ENCODE results near the gene TNFRSF1B.

Gene TNFRSF1B

GRCh38 chr1:12180315-12180714, 13.5 kb downstream of the TNFRSF1B start:
- Histone ChIP-seq H3K4me3 (ENCODE audit: low read depth, low read length) (no peak overlapping the region), H3K27ac (ENCODE audit: extremely low read depth, low read depth, low read length) (no peak overlapping the region), H3K9me3 (ENCODE audit: control insufficient read depth, insufficient read depth, low read depth, low read length) (no peaks in the 10 kb centered on the region), H3K36me3 (ENCODE audit: control insufficient read depth in 2 of 2, insufficient read depth in 1 of 2, low read length in 2 of 2) (no peaks in the 10 kb centered on the region), H3K4me1 (ENCODE audit: control insufficient read depth, insufficient read depth, low read length) (no peaks in the 10 kb centered on the region)
- ChIA-PET CTCF (no interaction called here), POLR2A (no interaction called here)
- TF ChIP-seq ZBTB26 (tag by site-specific recombination; optimal IDR thresholded peaks at IDR 0.05): no peak
- TF ChIP-seq HIC1 (tag by site-specific recombination; IDR thresholded peaks at IDR 0.05): no peak
- no peak for TF ChIP-seq ZNF350 (tag by site-specific recombination; IDR thresholded peaks at IDR 0.05)
- TF ChIP-seq ZNF366 (tag by site-specific recombination; conservative IDR thresholded peaks at IDR 0.05): no peak
- TF ChIP-seq ZNF114 (tag by site-specific recombination; IDR thresholded peaks at IDR 0.05): no peak
- TF ChIP-seq ZFP69B (tag by site-specific recombination; IDR thresholded peaks at IDR 0.05): no peak
- TF ChIP-seq WT1 (tag by site-specific recombination; IDR thresholded peaks at IDR 0.05): no peak
- TF ChIP-seq PATZ1 (tag by site-specific recombination; IDR thresholded peaks at IDR 0.05): no peak
- TF ChIP-seq GLIS2 (tag by site-specific recombination; IDR thresholded peaks at IDR 0.05): no peak
- no peak for TF ChIP-seq ZNF157 (tag by site-specific recombination; IDR thresholded peaks at IDR 0.05)
- no peak for TF ChIP-seq YY2 (tag by site-specific recombination; IDR thresholded peaks at IDR 0.05)
- TF ChIP-seq ZBTB8A (tag by site-specific recombination; IDR thresholded peaks at IDR 0.05): no peak
- TF ChIP-seq ZNF777 (tag by site-specific recombination; IDR thresholded peaks at IDR 0.05; ENCODE audit: borderline replicate concordance): no peak
- no peak for TF ChIP-seq TSHZ1 (tag by site-specific recombination; IDR thresholded peaks at IDR 0.05; ENCODE audit: borderline replicate concordance)
- TF ChIP-seq ZNF121 (tag by site-specific recombination; IDR thresholded peaks at IDR 0.05): no peak
- no peak for TF ChIP-seq PRDM6 (tag by site-specific recombination; IDR thresholded peaks at IDR 0.05)
- TF ChIP-seq SP7 (tag by site-specific recombination; IDR thresholded peaks at IDR 0.05): no peak

Data from HEK293 (cell line).